Measurements from ENCODE around the gene RBM6.
"Not testable (repeated sequence)": the region's sequence is repeated elsewhere in the genome, so short reads cannot be mapped to it uniquely, and the experiment has no call there.

RBM6 gene

GRCh38 chr3:49939858-49940666 lies at the start of gene RBM6:
TSS of gene RBM6 (plus strand) at chr3:49940150. CDS start at chr3:49962642, 22,492 bp downstream.
- peak; percentile 98 to 100 (median 100) for DNase-seq
- intact Hi-C loops (cut with DNase I): loop anchor here (1.0 to 10.0 kb wide), 2 partner anchors 11 to 155 kb away; partner anchors contain the start of gene MON1A

GRCh38 chr3:49895791-49896190 lies 44.2 kb upstream of the RBM6 start:
- intact Hi-C loops (cut with DNase I): no loop called here
- no peak for DNase-seq

- intact Hi-C loops (cut with DNase I): no loop called here
- peak in 6 of 10 donors; percentile 24 to 90 (median 56) for DNase-seq
These were observed 43.6 kb upstream of the RBM6 start for GRCh38 chr3:49896345-49896744.

GRCh38 chr3:49898991-49899390 lies 41.0 kb upstream of the RBM6 start:
- no peak for DNase-seq
- intact Hi-C loops (cut with DNase I): no loop called here

GRCh38 chr3:49899815-49900214 lies 40.1 kb upstream of the RBM6 start:
- intact Hi-C loops (cut with DNase I): loop anchor here (5.0 to 10.0 kb wide), 2 partner anchors 58 to 195 kb away; no protein-coding TSS in a partner anchor
- peak in 1 of 10 donors; percentile 19 for DNase-seq

GRCh38 chr3:49900491-49901153 lies 39.3 kb upstream of the RBM6 start:
- peak in 2 of 10 donors; percentile 27 to 88 for DNase-seq
- intact Hi-C loops (cut with DNase I): loop anchor here (5.0 to 10.0 kb wide), 2 partner anchors 58 to 196 kb away; no protein-coding TSS in a partner anchor

- DNase-seq: no peak
These were observed 38.3 kb upstream of the RBM6 start for GRCh38 chr3:49901366-49902339.

GRCh38 chr3:49902511-49903345 lies 37.2 kb upstream of the RBM6 start:
- intact Hi-C loops (cut with DNase I): loop anchor here (5.0 to 10.0 kb wide), 2 partner anchors 60 to 198 kb away; no protein-coding TSS in a partner anchor
- DNase-seq: peak in 1 of 10 donors; percentile 86

More at GRCh38 chr3:49901366-49902339, 38.3 kb upstream of the RBM6 start:
- intact Hi-C loops (cut with DNase I): loop anchor here (5.0 to 10.0 kb wide), 2 partner anchors 59 to 197 kb away; no protein-coding TSS in a partner anchor

- intact Hi-C loops (cut with DNase I): loop anchor here (5.0 to 10.0 kb wide), 2 partner anchors 61 to 199 kb away; no protein-coding TSS in a partner anchor
- DNase-seq: no peak
These were observed 36.2 kb upstream of the RBM6 start, which contains the start of gene MST1R for GRCh38 chr3:49903451-49904424. TSS of gene MST1R (minus strand) at chr3:49903873. CDS start at chr3:49903609, 264 bp downstream.

- DNase-seq: not testable (repeated sequence)
- intact Hi-C loops (cut with DNase I): loop anchor here (5.0 to 10.0 kb wide), 2 partner anchors 62 to 200 kb away; no protein-coding TSS in a partner anchor
These were observed 35.5 kb upstream of the RBM6 start for GRCh38 chr3:49904448-49904847.

GRCh38 chr3:49906073-49906743 lies 33.7 kb upstream of the RBM6 start:
- intact Hi-C loops (cut with DNase I): loop anchor here (2.0 to 10.0 kb wide), 2 partner anchors 103 to 201 kb away; partner anchors contain the start of gene INKA1
- DNase-seq: peak in 9 of 10 donors; percentile 23 to 94 (median 62)

GRCh38 chr3:49908373-49909199 lies 31.4 kb upstream of the RBM6 start:
- no peak for DNase-seq
- intact Hi-C loops (cut with DNase I): loop anchor here (10.0 kb wide), 1 partner anchor 204 kb away; no protein-coding TSS in a partner anchor

- intact Hi-C loops (cut with DNase I): no loop called here
- DNase-seq: peak in 1 of 10 donors; percentile 80
These were observed 29.4 kb upstream of the RBM6 start for GRCh38 chr3:49910409-49911123.

- intact Hi-C loops (cut with DNase I): no loop called here
- DNase-seq: no peak
These were observed 28.9 kb upstream of the RBM6 start for GRCh38 chr3:49911124-49911420.

GRCh38 chr3:49911611-49912010 lies 28.3 kb upstream of the RBM6 start:
- DNase-seq: no peak
- intact Hi-C loops (cut with DNase I): no loop called here

- intact Hi-C loops (cut with DNase I): no loop called here
- DNase-seq: peak in 1 of 10 donors; percentile 80
These were observed 27.1 kb upstream of the RBM6 start for GRCh38 chr3:49912881-49913281.
